HL-60/S4 treated with retinoic acid at 250 ng/mL for 4 days and 3 days (cell line): Measurements from ENCODE around the gene KCNH1.
"Not testable (repeated sequence)": the region's sequence is repeated elsewhere in the genome, so short reads cannot be mapped to it uniquely, and the experiment has no call there.

ENCODE experiments used
- in situ Hi-C: fragments of 300-500 bp; cut with MboI; formaldehyde crosslinking; loops from 2 replicates; pipeline ENCODE4 v1.7.0; 2022; ENCODE audit warnings: low sequenced_read_pairs

KCNH1 gene

GRCh38 chr1:210691039-210691610 lies 442.8 kb downstream of the KCNH1 start:
- in situ Hi-C loops: no loop called here

GRCh38 chr1:210690236-210690635 lies 443.7 kb downstream of the KCNH1 start:
- in situ Hi-C loops: no loop called here

DNA sequence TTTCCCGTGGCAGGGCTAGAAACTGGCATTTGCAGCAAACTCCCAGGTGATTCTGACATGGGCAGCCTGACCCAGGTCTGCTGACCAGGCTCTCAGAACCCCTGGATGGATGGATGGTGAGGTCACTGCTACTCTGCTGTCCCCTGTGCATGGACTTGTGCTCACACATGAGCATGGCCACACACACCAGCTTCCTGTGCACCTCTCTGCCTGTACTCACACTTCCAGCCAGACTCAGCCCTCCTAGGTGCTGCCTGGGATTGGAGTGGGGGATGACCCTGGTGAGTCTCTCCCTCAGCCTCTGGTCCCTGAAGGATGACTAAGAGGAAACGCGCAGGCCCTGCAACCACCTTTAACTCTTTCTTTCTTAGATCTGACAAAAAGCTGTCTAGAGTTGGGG lies 444.1 kb downstream of the KCNH1 start:
- in situ Hi-C loops: no loop called here

DNA sequence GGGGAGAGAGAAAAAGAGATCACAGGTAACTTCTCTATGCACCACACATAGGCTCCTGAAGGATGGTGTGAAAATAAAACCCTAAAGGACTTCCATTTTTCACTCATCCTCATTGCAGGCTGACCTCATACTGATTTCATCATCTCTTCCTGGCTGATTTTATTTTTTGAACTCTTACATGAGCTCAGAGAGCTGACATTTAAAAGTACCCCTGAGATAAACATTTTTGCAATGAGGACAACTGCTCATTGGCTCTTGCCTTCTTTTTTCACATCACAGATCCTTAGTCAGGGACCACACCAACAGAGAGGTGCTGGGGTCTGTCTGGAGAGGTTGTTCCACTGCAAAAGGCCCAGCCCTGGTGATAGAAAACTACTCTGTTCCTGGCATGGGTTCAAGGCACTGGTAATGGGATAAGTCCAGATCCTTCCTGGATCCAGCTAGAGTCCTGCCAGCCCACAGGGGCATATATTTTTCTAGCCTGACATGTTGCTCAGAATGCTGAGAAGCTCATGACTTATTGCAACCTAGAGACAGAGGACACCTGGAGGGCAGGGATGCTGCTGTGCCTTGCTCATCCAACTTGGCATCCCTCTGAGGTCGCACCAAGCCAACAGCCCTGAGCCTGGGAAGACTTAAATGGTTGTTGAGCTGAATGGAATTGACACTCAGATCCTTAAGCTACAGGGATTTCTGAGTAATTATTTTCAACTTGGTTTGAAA lies 445.3 kb downstream of the KCNH1 start:
- in situ Hi-C loops: no loop called here

GRCh38 chr1:210687582-210688279 lies 446.2 kb downstream of the KCNH1 start:
- in situ Hi-C loops: no loop called here

DNA sequence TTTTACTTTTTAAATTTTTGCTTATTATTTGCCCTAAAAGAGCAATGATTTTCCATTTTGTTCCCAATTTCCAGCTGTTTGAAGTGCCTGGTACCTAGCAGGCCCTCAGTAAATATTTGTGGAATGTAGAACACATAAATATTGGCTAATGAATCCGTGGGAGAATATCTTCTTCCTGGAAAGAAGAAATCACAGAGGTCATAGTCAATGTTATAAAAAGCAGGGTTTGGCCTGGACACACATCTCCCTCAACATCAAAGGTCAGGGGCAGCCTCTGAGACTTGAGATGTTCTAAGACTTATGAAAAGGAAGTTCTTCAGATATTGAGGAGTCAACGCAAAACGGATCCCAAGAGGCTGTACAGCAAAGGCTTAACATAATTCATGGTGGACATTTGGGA lies 447.1 kb downstream of the KCNH1 start:
- in situ Hi-C loops: no loop called here

- in situ Hi-C loops: no loop called here
Measured at GRCh38 chr1:210685295-210685650, 448.7 kb downstream of the KCNH1 start.

- in situ Hi-C loops: no loop called here
Measured at GRCh38 chr1:210684466-210685294, 449.3 kb downstream of the KCNH1 start.

- in situ Hi-C loops: no loop called here
Measured at GRCh38 chr1:210683403-210684047, 450.4 kb downstream of the KCNH1 start.

GRCh38 chr1:210681158-210681557 lies 452.8 kb downstream of the KCNH1 start:
- in situ Hi-C loops: no loop called here

GRCh38 chr1:210678306-210678705 lies 455.6 kb downstream of the KCNH1 start:
- in situ Hi-C loops: no loop called here

DNA sequence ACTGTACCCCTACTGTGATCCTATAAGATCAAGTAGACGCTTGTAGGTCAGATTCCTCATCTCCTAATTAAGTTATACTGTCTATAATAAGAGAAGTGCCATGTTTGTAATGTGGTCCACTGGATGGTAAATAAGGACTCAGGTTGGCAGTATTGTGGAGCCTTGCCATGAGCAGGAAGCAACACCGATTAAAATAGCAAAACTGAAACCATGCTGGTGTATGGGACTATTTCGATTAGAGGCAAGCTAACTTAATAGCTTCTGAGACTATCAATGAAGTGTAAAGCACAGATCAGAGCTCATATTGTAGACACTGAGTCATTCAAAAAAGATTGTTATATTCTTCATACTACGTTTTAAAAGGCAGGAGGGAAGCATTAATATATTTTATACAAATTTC lies 456.4 kb downstream of the KCNH1 start:
- in situ Hi-C loops: no loop called here

DNA sequence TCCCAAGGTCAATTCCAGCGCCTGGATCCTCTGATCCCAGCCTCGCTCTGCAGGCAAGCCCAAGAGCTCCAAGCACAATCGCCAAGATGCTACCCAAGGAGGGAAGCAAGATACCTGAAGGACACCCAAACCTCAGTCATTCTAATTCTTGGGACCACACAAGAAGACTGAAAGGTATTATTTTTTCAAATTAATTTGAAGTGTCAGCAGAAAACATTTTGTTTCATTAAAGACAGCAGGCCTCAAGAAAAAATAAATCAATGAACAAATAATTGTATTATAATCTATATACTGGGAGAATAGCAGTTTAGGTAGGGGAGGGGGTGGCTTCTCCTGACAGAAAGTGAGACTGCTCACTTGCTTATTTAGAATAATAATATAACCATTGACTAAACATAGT lies 457.4 kb downstream of the KCNH1 start:
- in situ Hi-C loops: no loop called here

DNA sequence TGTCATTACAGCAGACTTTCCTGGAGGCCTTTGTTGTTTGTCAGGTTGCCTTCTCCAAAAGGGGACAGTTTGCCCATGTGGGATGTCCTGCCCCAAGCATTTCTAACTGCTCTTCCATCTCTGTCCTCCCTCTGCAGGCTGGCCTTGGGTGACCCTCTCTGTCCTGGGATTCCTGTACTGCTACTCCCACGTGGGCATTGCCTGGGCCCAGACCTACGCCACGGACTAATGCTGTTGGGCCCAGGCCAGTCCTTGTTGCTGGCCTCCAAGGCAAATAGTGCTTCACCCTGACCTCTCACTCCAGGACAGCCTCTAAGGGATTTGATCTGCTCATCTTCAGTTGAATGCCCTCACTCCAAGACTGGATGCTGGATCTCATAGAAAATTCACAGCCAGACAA lies 459.8 kb downstream of the KCNH1 start:
- in situ Hi-C loops: no loop called here

DNA sequence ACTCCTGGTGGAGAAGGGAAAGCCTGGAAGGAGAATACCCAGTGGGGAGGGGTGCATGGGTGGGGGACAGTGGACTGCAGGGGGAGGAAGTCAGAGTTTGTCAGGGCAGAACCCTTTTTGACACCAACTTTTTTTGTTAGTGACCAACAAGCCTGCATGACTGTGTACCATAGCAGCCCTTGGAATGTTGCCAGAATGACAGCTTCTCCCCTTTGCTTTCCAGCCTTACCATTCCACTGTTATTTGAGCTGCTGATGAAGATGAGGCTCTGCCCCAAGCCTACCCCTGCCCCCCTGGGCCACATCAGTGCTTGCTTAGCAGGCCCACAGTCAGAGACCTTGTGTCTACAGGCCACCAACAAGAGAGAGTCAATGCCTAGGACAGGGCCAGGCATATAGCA lies 464.0 kb downstream of the KCNH1 start:
- in situ Hi-C loops: no loop called here

DNA sequence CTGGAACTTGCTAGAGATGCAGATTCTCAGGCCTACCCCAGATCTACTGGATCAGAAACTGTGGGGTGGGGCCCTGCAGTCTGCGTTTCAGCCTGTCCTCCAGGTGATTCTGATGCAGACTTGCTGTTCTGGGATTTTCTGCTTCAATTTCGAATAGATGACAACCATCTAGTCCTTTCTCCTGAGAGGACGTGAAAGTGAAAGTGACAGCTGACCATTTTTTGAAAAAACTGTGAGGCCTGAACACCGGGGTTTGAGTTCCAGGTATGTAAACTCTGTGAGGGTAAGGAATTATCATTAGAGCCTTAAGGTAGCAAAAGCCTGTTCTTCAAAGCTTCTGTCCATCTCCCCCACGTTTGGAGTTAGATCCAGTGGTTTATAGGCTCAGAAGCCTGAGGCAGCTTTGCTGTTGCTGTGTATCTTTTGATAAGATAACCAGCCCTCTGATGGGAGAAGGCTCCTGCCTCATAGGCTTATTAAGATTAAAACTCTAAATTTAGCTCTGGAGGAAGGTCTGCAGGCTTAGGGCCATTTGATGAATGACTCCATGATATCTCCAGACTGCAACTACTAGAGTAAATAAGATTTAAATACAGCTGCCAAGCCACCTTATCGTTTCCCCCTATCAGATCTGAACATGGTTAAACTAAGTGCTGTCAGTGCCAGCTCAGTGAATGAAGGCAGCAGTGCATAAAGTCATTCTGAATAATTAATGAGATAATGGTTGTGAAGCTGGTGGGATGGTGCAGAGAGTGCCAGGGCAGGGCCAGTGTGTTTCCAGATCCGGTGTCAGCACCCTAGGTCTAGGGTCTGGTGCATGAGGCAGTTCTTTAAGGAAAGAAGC lies 470.0 kb downstream of the KCNH1 start:
- in situ Hi-C loops: no loop called here

GRCh38 chr1:210662291-210663050 lies 471.5 kb downstream of the KCNH1 start:
- in situ Hi-C loops: no loop called here

DNA sequence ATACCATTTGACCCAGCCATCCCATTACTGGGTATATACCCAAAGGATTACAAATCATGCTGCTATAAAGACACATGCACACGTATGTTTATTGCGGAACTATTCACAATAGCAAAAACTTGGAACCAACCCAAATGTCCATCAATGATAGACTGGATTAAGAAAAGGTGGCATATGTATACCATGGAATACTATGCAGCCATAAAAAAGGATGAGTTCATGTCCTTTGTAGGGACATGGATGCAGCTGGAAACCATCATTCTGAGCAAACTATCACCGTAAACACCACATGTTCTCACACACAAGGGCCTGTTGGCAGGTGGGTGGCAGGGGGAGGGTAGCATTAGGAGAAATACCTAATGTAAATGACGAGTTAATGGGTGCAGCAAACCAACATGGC lies 472.4 kb downstream of the KCNH1 start:
- in situ Hi-C loops: not testable (repeated sequence)

- in situ Hi-C loops: no loop called here
Measured at GRCh38 chr1:210657806-210658205, 476.1 kb downstream of the KCNH1 start.
